Type B pancreatic cell (in vitro differentiated cells): ENCODE data around the gene CDK6. TPM values are rescaled to one million over a fixed set of nuclear protein-coding genes. Genes with fewer than 3 reads are reported as not detected.
"Not testable (repeated sequence)": the region's sequence is repeated elsewhere in the genome, so short reads cannot be mapped to it uniquely, and the experiment has no call there.

Experiments used
- DNase-seq: peaks from one replicate; pipeline ENCODE4 v3.0.0; 2021; ENCODE audit warnings: mixed read lengths; ENCODE audit not compliant: unreplicated experiment; ENCODE audit errors: extremely low spot score
- H3K27ac Mint-ChIP-seq: 2 replicates; pipeline ENCODE4 v1.8.0; 2021; ENCODE audit warnings: mild to moderate bottlenecking, mixed read lengths
- H3K27me3 Mint-ChIP-seq: 2 replicates; pipeline ENCODE4 v1.8.0; 2021; ENCODE audit warnings: mixed read lengths
- H3K36me3 Mint-ChIP-seq: 2 replicates; pipeline ENCODE4 v1.8.0; 2021; ENCODE audit warnings: mixed read lengths
- H3K4me1 Mint-ChIP-seq: one replicate; pipeline ENCODE4 v1.8.0; 2021; ENCODE audit warnings: mixed read lengths; ENCODE audit not compliant: unreplicated experiment
- H3K4me3 Mint-ChIP-seq: 2 replicates; pipeline ENCODE4 v1.8.0; 2021; ENCODE audit warnings: mild to moderate bottlenecking, mixed read lengths
- H3K9me3 Mint-ChIP-seq: 2 replicates; pipeline ENCODE4 v1.8.0; 2021; ENCODE audit warnings: mixed read lengths
- CTCF ChIP-seq: fragments of 200-600 bp; sonication (generic); conservative IDR thresholded peaks from 2 replicates; pipeline ENCODE4 v1.5.0; 2021; ENCODE audit warnings: antibody characterized with exemption, mild to moderate bottlenecking
- total RNA-seq: library from RNA; stranded (reverse); gene quantifications from 2 replicates; pipeline ENCODE4 v1.2.1, GENCODE V29; 2021; ENCODE audit warnings: low replicate concordance

Gene CDK6
- total RNA-seq, 1 donor from 2014 or later = 68.5 TPM

GRCh38 chr7:92745241-92745640 lies 91.1 kb downstream of the CDK6 start:
- H3K27me3 Mint-ChIP-seq = no peaks in the 10 kb centered on the region
- no peak for TF ChIP-seq CTCF
- peaks cover 13% of the 10 kb centered on the region for H3K4me1 Mint-ChIP-seq
- H3K27ac Mint-ChIP-seq = no peak overlapping the region
- no peak overlapping the region for H3K4me3 Mint-ChIP-seq
- H3K9me3 Mint-ChIP-seq = no peaks in the 10 kb centered on the region
- DNase-seq = no peak
- H3K36me3 Mint-ChIP-seq = peaks cover 23% of the 10 kb centered on the region

DNA sequence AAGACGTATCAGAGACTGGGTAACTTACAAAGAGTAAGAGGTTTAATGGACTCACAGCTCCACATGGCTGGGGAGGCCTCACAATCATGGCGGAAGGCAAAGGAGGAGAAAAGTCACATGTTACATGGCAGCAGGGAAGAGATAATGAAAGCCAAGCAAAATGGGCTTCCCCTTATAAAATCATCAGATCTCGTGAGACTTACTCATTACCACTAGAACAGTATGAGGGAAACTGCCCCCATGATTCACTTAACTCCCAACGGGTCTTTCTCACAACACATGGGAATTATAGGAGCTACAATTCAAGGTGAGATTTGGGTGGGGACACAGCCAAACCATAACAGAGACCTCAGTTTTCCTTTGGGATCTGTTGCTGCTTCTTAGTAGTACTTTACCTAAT lies 92.2 kb downstream of the CDK6 start:
- H3K4me3 Mint-ChIP-seq = not testable (repeated sequence)
- H3K4me1 Mint-ChIP-seq = peaks cover 16% of the 10 kb centered on the region

GRCh38 chr7:92742186-92742585 lies 94.2 kb downstream of the CDK6 start:
- Mint-ChIP-seq H3K27ac (no peak overlapping the region), H3K4me3 (no peak overlapping the region), H3K4me1 (peaks cover 15% of the 10 kb centered on the region), H3K27me3 (no peaks in the 10 kb centered on the region), H3K9me3 (no peaks in the 10 kb centered on the region), H3K36me3 (peaks cover 13% of the 10 kb centered on the region)
- no peak for TF ChIP-seq CTCF
- DNase-seq = no peak

More for the DNA sequence above, 92.2 kb downstream of the CDK6 start:
- H3K9me3 Mint-ChIP-seq, H3K27ac Mint-ChIP-seq, DNase-seq, H3K27me3 Mint-ChIP-seq: not testable (repeated sequence)
- peaks cover 18% of the 10 kb centered on the region for H3K36me3 Mint-ChIP-seq

- H3K4me3 Mint-ChIP-seq = peak overlapping the region; percentile 75
- no peak for DNase-seq
- peaks cover 14% of the 10 kb centered on the region for H3K36me3 Mint-ChIP-seq
- H3K4me1 Mint-ChIP-seq = peaks cover 13% of the 10 kb centered on the region
- peak overlapping the region; percentile 79 for H3K27ac Mint-ChIP-seq
- no peaks in the 10 kb centered on the region for H3K27me3 Mint-ChIP-seq
- no peaks in the 10 kb centered on the region for H3K9me3 Mint-ChIP-seq
- TF ChIP-seq CTCF = no peak
These were observed 95.7 kb downstream of the CDK6 start for GRCh38 chr7:92740700-92741126.

DNA sequence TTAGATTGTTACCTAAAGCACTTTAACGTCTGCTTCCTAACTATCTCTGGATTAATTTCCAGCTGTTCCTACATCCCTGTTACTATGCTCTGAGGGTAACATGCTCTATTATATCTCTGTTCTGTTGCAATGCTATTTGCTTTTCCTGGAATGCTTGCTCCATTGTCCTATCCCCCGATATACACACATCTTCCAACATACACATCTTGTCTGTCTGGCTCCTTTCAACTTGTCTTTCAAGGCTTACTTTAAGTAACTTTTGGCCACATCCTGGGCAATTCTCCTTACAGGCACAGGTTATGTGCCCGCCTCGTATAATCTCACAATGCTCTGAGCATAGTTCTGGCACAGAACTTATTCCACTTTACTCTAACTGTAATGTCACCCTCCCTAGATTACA lies 96.2 kb downstream of the CDK6 start:
- peaks cover 13% of the 10 kb centered on the region for H3K4me1 Mint-ChIP-seq
- no peak for TF ChIP-seq CTCF
- H3K36me3 Mint-ChIP-seq = peaks cover 12% of the 10 kb centered on the region
- DNase-seq = no peak
- H3K9me3 Mint-ChIP-seq = no peaks in the 10 kb centered on the region
- H3K27ac Mint-ChIP-seq = peak overlapping the region; percentile 79
- no peaks in the 10 kb centered on the region for H3K27me3 Mint-ChIP-seq
- H3K4me3 Mint-ChIP-seq = no peak overlapping the region

DNA sequence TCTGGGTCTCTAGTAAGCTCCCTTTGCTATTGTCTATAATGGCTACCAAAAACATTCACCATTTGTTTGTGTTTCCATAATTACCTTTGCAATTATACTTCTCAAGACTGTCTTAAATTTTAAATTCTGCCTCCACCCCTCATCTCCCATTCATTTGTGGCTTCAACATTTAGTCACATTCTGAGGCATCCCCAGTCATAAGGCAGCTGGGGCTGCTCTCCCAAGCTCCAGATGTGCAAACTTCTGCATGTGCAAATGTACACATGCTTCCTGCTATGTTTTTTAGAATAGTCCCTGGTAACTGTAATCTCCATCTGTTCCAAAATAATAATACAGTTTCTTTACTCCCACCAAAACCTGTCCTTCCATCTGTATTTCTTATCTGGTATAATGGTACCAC lies 97.3 kb downstream of the CDK6 start:
- H3K4me1 Mint-ChIP-seq = peaks cover 13% of the 10 kb centered on the region
- H3K36me3 Mint-ChIP-seq = peaks cover 15% of the 10 kb centered on the region
- no peaks in the 10 kb centered on the region for H3K9me3 Mint-ChIP-seq
- no peak overlapping the region for H3K27ac Mint-ChIP-seq
- no peak for DNase-seq
- H3K27me3 Mint-ChIP-seq = no peaks in the 10 kb centered on the region
- H3K4me3 Mint-ChIP-seq = no peak overlapping the region
- no peak for TF ChIP-seq CTCF
